Vagina (tissue), 2 donors: ENCODE measurements around the gene NBPF3.

Experiments used
- CTCF ChIP-seq, 3 experiments: fragments of 450-650 bp in 2 of 3; fragments of 200-600 bp in 1 of 3; sonication (generic) in 1 of 3; IDR thresholded peaks; one replicate each; pipeline ENCODE4 v1.5.1; 2017 to 2019; ENCODE audit warnings: antibody characterized with exemption in 3 of 3, mild to moderate bottlenecking in 2 of 3, moderate library complexity in 2 of 3
- POLR2A ChIP-seq, 2 donors: fragments of 450-650 bp; IDR thresholded peaks; one replicate each; pipeline ENCODE4 v1.6.1; 2017; ENCODE audit warnings: antibody characterized with exemption in 2 of 2, mild to moderate bottlenecking in 2 of 2, moderate library complexity in 2 of 2

GRCh38 chr1:21391497-21391896 is 48.4 kb upstream of the NBPF3 start:
- TF ChIP-seq POLR2A (IDR thresholded peaks at IDR 0.05) = no peak
- no peak for TF ChIP-seq CTCF (IDR thresholded peaks at IDR 0.05)
